Fibroblast of lung (primary cell): ENCODE data around the gene TMTC2. TPM values are rescaled to one million over a fixed set of nuclear protein-coding genes. Genes with fewer than 3 reads are reported as not detected.
A peak's percentile ranks its signal among the peaks of the same experiment; 100 is the strongest.

Source experiments
- DNase-seq, 2 donors: peaks; one replicate each; pipeline versions ENCODE4 v3.0.0 to v3.0.0-alpha.2; 2010; ENCODE audit warnings: low read depth in 2 of 2
- H2AFZ ChIP-seq: 2 replicates; pipeline ENCODE4 v1.5.1; 2012; ENCODE audit warnings: low read length, control low read depth, inconsistent platforms
- H3K27ac ChIP-seq: 2 replicates; pipeline ENCODE4 v1.5.1; 2011; ENCODE audit warnings: low read length, control low read depth; ENCODE audit not compliant: insufficient read depth
- H3K27me3 ChIP-seq: 2 replicates; pipeline ENCODE4 v1.5.1; 2011; ENCODE audit warnings: mild to moderate bottlenecking, low read length; ENCODE audit not compliant: control insufficient read depth, insufficient read depth
- H3K36me3 ChIP-seq: 2 replicates; pipeline ENCODE4 v1.5.1; 2011; ENCODE audit warnings: low read length; ENCODE audit not compliant: control insufficient read depth, insufficient read depth
- H3K4me1 ChIP-seq: 2 replicates; pipeline ENCODE4 v1.5.1; 2011; ENCODE audit warnings: low read length; ENCODE audit not compliant: control insufficient read depth, insufficient read depth; ENCODE audit errors: extremely low read depth
- H3K4me2 ChIP-seq: 2 replicates; pipeline ENCODE4 v1.5.1; 2011; ENCODE audit warnings: low read length, control low read depth; ENCODE audit not compliant: insufficient read depth; ENCODE audit errors: extremely low read depth
- H3K4me3 ChIP-seq, 4 experiments: fragments of 200-600 bp in 1 of 4; sonication (generic) in 1 of 4; replicated peaks in 1 of 4; 2 replicates each; pipeline ENCODE4 v1.5.1; 2011 to 2016; ENCODE audit warnings: low read length in 4 of 4, low read depth in 3 of 4, mild to moderate bottlenecking in 3 of 4, control low read depth in 2 of 4, inconsistent platforms in 1 of 4, mixed read lengths in 1 of 4; ENCODE audit not compliant: insufficient read depth in 1 of 4; ENCODE audit errors: control extremely low read depth in 1 of 4
- H3K79me2 ChIP-seq: 2 replicates; pipeline ENCODE4 v1.5.1; 2012; ENCODE audit warnings: mild to moderate bottlenecking, low read length, inconsistent platforms; ENCODE audit not compliant: control insufficient read depth, insufficient read depth
- H3K9ac ChIP-seq: 2 replicates; pipeline ENCODE4 v1.5.1; 2011; ENCODE audit warnings: mild to moderate bottlenecking, low read length, control low read depth; ENCODE audit not compliant: insufficient read depth
- H3K9me3 ChIP-seq: 2 replicates; pipeline ENCODE4 v1.5.1; 2012; ENCODE audit warnings: low read depth, low read length; ENCODE audit not compliant: control insufficient read depth, insufficient read depth
- H4K20me1 ChIP-seq: 2 replicates; pipeline ENCODE4 v1.5.1; 2011; ENCODE audit warnings: low read length; ENCODE audit not compliant: control insufficient read depth, insufficient read depth; ENCODE audit errors: extremely low read depth
- EZH2 ChIP-seq: IDR thresholded peaks from 2 replicates; pipeline ENCODE4 v1.5.1; 2012; ENCODE audit warnings: low read length, control low read depth, mild to moderate bottlenecking; ENCODE audit errors: missing control alignments
- polyA plus RNA-seq, 2 donors: library from polyadenylated mRNA; depleted of rRNA in 1 of 2; stranded (reverse) in 1 of 2; unstranded in 1 of 2; fragments of >200 nt; gene quantifications; 2 replicates each; pipeline ENCODE4 v1.2.1, GENCODE V29; 2011 to 2012; ENCODE audit warnings: missing spikeins in 1 of 2
- total RNA-seq: library from RNA; depleted of rRNA; stranded (reverse); fragments of >200 nt; gene quantifications from 2 replicates; pipeline ENCODE4 v1.2.1, GENCODE V29; 2014
- TF ChIP-seq, protein P1 (sequence below), 2 donors: IDR thresholded peaks in 1 of 2; conservative IDR thresholded peaks in 1 of 2; 1 replicate in 1 of 2; 2 replicates in 1 of 2; pipeline ENCODE4 v1.5.1; 2011 to 2012; ENCODE audit warnings: low read length in 2 of 2, control low read depth in 1 of 2, inconsistent platforms in 1 of 2, low read depth in 1 of 2, mild to moderate bottlenecking in 1 of 2

The TMTC2 gene
- total and polyA plus RNA-seq, 2 donors (not counting 1 experiment from before 2014, with no cell fraction given), result 3.5 to 9.7 TPM

DNA sequence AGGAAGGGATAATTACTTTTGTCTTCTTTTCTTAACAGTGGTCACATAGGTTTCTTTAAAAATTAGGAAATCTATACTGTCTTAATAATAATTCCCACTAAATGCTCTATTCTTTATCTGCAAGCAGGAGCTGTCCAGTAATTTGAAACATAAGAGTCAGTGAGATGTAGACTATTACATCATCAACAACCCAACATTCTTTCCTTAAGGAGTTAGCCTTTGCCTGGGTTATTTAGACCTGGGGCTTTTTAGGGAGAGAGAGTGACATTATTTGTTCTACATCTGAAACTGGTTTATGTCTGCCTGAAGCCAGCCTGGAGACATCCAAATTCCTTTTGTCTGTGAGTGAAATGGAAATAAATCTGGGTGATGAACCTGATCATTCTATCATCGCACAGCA, 294.4 kb downstream of the TMTC2 start:
- no peaks in the 10 kb centered on the region for H3K27me3 ChIP-seq
- H3K36me3 ChIP-seq, result no peaks in the 10 kb centered on the region
- H3K27ac ChIP-seq, result no peak overlapping the region
- no peaks in the 10 kb centered on the region for H3K4me1 ChIP-seq
- no peak overlapping the region for H3K4me2 ChIP-seq
- DNase-seq, result no peak
- H3K9ac ChIP-seq, result no peak overlapping the region
- no peak for TF ChIP-seq EZH2
- H3K4me3 ChIP-seq, result no peak overlapping the region
- H2AFZ ChIP-seq, result no peak overlapping the region
- H3K79me2 ChIP-seq, result no peaks in the 10 kb centered on the region
- H3K9me3 ChIP-seq, result no peaks in the 10 kb centered on the region
- no peaks in the 10 kb centered on the region for H4K20me1 ChIP-seq

GRCh38 chr12:82994117-82994516, 307.4 kb downstream of the TMTC2 start:
- H2AFZ ChIP-seq, result no peak overlapping the region
- no peaks in the 10 kb centered on the region for H4K20me1 ChIP-seq
- no peaks in the 10 kb centered on the region for H3K4me1 ChIP-seq
- H3K27ac ChIP-seq, result no peak overlapping the region
- no peak overlapping the region for H3K4me3 ChIP-seq
- H3K36me3 ChIP-seq, result no peaks in the 10 kb centered on the region
- no peaks in the 10 kb centered on the region for H3K27me3 ChIP-seq
- DNase-seq, result no peak
- TF ChIP-seq EZH2, result no peak
- TF ChIP-seq, protein P1, sequence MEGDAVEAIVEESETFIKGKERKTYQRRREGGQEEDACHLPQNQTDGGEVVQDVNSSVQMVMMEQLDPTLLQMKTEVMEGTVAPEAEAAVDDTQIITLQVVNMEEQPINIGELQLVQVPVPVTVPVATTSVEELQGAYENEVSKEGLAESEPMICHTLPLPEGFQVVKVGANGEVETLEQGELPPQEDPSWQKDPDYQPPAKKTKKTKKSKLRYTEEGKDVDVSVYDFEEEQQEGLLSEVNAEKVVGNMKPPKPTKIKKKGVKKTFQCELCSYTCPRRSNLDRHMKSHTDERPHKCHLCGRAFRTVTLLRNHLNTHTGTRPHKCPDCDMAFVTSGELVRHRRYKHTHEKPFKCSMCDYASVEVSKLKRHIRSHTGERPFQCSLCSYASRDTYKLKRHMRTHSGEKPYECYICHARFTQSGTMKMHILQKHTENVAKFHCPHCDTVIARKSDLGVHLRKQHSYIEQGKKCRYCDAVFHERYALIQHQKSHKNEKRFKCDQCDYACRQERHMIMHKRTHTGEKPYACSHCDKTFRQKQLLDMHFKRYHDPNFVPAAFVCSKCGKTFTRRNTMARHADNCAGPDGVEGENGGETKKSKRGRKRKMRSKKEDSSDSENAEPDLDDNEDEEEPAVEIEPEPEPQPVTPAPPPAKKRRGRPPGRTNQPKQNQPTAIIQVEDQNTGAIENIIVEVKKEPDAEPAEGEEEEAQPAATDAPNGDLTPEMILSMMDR (conservative IDR thresholded peaks at IDR 0.05 in 1 of 2, IDR thresholded peaks at IDR 0.05 in 1 of 2; ENCODE audit: low read depth in 1 of 2, low read length in 2 of 2), result no peak
- no peaks in the 10 kb centered on the region for H3K79me2 ChIP-seq
- no peaks in the 10 kb centered on the region for H3K9me3 ChIP-seq
- H3K4me2 ChIP-seq, result no peak overlapping the region
- no peak overlapping the region for H3K9ac ChIP-seq

- no peak for TF ChIP-seq EZH2
- TF ChIP-seq, protein P1 (conservative IDR thresholded peaks at IDR 0.05 in 1 of 2, IDR thresholded peaks at IDR 0.05 in 1 of 2; ENCODE audit: low read depth in 1 of 2, low read length in 2 of 2), result no peak
- Histone ChIP-seq H2AFZ (no peak overlapping the region), H3K4me1 (no peaks in the 10 kb centered on the region), H3K79me2 (no peaks in the 10 kb centered on the region), H3K27me3 (no peaks in the 10 kb centered on the region), H3K4me3 (no peak overlapping the region), H3K4me2 (no peak overlapping the region), H3K36me3 (no peaks in the 10 kb centered on the region), H3K9ac (no peak overlapping the region), H3K27ac (no peak overlapping the region), H4K20me1 (no peaks in the 10 kb centered on the region), H3K9me3 (no peaks in the 10 kb centered on the region)
- peak in 1 of 2 donors; percentile 20 for DNase-seq
These were observed 309.6 kb downstream of the TMTC2 start for GRCh38 chr12:82996168-82996812.
